Activated gamma-delta T cell (primary cell): ENCODE results near the gene SHC1.

Experiments
- DNase-seq: peaks from one replicate; lab custom pipeline; 2025; lab: John Stamatoyannopoulos, UW

SHC1 gene

GRCh38 chr1:154957091-154957657 lies 13.4 kb downstream of the SHC1 start:
- no peak for DNase-seq

DNA sequence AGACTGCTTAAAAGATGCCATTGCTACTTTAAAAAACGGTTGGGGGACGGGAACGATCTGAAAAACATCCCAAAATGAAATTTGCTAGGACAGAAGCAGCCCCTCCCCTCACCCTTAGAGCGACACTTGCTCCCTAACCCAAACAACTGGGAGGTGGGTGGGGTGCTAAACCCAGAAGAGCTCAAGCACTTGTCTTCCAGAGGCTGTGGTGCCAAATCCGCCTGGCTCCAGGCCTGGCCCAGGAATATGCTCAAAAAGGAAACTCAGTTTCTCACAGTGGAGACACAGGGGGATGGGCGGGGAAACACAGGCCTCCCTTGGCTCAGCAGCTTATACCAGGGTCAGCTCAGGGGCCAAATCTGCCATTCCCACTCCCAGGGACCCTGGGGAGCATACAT lies 14.0 kb downstream of the SHC1 start:
- DNase-seq, result no peak

DNA sequence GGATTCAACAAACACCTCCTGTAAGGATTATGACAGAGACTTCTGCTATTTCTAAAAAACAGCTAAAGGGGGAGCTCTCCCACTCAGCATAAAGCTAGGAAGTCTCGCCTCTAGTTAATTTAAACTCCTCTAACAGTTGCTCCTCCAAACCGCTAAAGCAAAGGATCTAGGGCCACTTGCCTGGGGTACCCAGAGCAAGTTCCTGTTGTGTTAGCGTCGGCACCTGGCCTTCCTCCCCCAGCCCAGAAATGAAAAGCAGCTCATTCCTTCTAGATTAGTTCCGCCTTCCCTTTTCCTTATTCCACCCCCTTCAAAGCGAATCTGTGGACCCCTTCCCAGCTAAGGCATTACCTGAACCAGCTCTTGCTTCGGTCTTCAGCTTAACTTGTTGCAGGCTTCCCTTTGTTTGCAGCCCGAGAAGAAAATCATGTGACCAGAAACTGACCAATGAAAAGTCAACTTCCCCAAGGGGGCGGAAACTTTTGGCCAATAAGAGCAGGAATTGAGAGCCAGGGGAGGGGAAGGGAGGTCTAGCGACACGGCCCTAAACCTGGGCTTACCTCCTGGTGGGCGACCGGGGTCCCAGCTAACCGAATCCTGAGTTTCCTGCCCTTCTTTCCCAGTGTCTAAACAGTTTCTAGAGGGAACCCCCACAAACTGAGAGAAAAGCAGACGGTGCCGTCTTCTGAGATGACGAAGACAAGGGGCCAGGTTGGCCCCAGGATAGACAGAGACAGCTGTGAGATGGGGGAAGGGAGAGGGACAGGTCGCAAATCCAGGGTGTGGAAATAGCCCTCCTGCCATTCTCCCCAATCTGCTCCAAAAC lies 14.6 kb downstream of the SHC1 start, which contains the start of gene PBXIP1:
TSS of gene PBXIP1 (minus strand) at position 382 of the 826 bp plus-strand sequence. CDS start 2,378 bp downstream, outside the sequence.
- DNase-seq, result no peak

GRCh38 chr1:154955039-154955717 lies 15.4 kb downstream of the SHC1 start:
- no peak for DNase-seq

DNA sequence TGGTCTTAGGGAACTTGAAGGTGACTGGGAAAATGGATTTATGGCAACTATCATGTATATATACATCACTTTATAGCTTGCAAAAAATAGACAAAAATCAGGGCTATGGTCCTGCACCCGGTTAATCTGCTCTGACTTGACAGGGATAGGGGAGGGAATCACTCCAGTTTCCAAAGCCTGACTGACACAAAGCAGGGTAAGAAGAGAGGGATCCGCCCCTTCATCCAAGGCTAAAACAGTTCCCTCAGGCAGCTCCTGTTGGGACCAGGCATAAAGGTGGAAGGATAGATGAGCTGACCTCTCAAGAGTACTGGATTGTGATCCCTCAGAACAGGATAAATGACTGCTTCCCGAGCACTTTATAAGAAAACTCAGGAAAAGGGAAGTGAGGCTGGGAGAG lies 16.0 kb downstream of the SHC1 start:
- no peak for DNase-seq

DNA sequence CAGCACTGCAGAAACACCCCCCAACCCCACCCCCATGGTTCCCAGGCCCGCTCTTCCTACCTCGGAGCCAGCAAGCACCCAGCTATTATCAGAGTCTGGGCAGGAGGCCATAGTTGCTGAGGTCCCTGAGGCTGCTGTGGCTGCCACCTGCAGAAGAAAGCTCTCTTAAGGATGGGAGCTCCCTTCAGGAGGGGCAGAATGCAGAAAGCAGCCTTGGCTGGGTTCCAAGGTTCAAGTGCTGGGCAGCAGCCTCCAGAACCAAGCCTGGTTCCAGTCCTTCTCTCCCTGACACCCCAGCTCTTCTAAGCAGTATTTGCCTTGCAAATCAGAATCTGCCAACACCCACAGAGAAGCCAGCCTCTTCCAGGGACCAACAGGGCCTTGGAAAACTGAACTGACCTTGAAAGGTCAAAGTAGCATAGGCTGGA lies 16.9 kb downstream of the SHC1 start:
- DNase-seq, result no peak

GRCh38 chr1:154952664-154953063 lies 17.9 kb downstream of the SHC1 start:
- no peak for DNase-seq

DNA sequence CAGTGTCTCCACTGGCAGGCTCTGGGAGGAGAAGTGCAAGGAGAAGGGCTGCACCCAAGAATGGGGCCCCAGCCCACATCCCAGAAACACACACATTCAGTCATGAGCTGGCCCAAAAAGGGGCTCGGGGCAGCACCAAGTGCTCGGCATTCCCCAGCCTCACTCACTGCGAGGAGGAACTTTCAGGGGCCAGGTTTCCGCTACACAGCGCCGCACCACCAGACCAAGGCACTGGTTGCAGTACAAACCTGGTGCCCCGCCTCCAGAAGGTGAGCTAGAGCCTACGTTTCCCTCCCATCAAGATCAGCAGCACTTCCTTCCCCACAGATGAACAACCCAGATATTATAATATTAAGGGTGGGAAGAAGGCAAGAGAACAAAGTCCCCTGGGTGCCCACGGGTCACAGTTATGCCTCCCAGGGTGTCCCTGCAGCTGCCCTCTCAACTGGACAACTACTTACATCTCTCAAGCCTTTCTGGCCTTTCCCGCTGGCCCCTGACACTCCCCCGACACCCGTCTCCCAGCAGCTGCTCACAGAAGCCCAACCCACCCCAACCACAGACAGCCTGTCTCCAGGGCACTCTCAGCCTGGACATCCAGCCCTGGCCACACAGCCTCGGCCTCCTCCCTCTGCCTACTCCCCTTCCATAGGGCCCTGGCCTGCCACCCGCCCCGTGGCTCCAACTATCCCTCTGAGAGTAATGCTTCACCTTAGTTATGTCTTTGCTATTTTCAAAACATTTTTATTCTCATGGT lies 18.5 kb downstream of the SHC1 start:
- no peak for DNase-seq

DNA sequence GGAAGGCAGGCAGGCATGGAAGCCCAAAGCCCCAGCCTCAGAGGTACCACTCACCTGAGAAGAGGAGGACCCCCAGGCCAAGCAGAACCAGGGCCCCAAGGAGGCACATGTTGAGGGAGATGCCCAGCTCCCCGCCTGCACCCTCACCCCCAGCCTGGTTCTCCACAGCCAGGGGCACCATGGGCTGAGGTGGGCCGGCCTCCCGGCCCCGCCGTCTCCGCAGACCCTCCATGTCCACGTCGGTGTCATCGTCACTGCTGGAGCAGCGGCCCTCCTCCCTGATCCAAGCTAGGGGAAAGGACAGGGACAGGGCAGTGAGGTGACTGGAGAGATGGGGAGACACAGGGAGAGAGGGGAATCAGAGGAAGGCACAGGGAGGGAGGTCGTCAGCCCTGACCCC lies 22.5 kb downstream of the SHC1 start:
- no peak for DNase-seq

- DNase-seq, result no peak
Measured at GRCh38 chr1:154945962-154946850, 24.3 kb downstream of the SHC1 start.

DNA sequence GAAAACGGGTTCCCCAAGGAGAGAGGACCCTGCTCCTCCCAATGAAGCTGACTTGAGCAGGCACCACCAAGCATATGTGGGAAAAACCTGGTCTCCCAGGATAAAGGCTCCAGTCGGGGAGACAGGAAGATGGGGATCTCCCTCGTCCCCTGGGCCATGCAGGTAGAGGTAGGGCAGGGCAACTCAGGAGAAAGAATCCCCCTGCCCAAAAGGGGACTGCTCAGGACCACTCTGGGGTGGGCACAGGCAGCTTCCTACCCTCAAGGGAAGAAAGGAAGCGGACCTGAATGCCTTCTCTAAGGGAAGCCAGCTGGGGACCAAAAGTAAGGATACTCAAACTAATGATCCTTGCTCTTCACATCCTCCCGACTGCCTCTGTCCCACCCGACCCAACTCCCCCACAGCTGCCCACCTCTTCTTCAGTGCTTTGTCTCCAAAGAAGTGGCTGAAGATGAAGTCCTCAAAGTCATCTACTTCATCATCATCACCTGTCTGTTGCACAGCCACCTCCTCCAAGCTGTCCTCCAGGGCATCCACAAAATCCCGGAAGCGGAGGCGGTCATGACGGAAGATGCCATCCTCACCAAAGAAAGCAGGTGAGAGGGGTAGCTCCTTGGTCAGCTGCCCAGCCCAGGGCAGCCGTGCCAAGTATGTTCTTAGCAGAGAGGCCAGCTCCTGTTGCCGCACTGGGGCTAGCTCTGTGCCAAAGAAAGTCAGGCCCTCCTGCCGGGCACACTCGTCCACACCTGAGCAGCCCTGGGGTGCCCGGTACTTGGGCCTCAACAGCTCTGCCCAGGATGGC lies 25.2 kb downstream of the SHC1 start:
- no peak for DNase-seq

GRCh38 chr1:154944401-154945159 lies 26.0 kb downstream of the SHC1 start:
- no peak for DNase-seq

DNA sequence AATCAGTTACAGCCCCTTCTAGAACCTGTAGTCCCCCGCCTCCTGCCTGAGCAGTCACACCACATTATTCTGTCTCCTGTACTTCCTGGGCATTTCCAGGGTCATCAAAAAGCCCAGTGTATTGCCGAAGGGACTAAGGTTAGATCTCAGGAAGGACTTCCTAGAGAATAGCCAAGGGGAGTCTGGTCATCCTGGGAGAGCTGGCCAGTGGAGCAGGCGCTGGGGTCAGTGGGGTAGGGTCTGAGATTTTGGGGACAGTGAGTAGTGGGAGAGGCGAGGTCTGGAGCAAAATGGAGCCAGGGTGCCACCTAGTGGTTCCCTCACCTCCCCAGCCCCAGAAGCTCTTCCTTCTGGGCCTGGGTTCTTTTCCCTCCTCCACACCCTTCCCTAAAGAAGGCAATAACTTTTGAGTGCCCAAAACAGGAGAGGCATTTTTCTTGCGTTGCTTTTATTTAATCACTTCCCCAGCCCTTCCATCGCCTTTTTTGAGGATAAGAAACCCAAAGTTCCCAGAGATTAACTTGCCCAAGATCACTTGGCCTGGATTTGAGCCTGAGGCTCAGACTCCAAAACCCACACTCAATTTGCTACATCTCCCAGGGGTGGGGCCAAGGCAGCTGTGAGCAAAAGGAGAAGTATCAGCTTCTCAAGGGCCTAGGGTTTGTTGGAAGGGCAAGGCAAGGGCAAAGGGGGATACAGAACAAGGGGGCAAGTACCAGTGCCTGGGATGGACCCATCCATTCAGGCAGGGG lies 26.7 kb downstream of the SHC1 start:
- DNase-seq, result no peak

DNA sequence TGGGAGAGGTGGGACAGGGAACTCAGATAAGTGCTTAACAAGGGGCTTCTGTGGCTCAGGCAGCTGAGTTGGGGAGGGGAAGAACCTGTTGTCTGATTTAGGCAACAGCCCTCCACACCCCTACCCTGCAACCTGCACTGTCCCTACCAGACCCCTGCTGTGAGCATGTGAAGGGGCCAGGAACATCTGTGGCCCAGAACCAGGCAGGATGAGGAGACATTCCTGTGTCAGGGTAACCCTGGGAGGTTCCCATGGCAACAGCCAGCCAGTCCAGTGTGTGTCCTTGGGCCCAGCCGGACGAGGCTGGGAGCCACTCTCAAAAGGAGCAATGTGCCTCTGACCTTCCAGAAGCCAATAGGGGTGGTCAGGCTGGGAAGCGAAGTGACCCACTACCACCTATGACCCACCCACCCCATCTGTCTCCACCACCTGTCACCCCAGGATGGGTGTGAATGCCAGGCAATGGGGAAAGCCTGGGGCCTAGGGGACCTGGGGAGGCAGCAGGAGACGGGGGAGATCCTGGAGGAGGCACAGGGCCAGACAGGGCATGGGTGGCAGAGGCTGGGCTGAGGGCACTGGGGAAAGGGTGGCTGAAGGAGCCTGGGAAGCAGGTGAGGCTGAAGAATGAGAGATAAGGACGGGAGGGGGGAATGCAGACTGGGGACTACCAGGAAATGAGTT lies 29.1 kb downstream of the SHC1 start:
- DNase-seq, result no peak

DNA sequence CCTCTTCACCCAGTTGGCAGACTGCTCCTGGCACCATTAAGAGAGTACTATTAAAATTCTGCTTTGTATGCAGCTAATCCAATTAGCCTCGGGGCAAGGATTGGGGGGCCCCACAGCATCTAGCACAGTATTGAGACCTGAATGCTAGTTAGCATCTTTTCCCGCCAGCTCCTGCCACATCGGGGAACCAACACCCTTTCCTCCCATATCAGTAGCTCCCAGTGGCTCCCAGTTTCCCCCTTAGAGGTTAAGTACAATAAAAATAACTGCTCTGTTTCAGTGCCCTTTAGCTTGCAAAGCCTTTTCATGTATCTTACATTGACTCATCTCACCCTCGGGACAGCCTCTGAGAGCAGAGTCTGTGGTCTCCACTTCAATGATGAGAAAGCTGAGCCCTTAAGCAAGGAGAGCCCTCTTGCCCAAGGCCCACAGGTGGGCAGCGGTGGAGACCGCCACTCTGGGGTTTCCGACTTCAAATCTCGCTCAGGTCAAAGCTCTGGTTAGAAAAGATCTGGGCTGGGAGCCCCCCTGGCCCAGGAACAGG lies 29.8 kb downstream of the SHC1 start:
- DNase-seq, result no peak

- no peak for DNase-seq
Measured at GRCh38 chr1:154940213-154940560, 30.4 kb downstream of the SHC1 start.

DNA sequence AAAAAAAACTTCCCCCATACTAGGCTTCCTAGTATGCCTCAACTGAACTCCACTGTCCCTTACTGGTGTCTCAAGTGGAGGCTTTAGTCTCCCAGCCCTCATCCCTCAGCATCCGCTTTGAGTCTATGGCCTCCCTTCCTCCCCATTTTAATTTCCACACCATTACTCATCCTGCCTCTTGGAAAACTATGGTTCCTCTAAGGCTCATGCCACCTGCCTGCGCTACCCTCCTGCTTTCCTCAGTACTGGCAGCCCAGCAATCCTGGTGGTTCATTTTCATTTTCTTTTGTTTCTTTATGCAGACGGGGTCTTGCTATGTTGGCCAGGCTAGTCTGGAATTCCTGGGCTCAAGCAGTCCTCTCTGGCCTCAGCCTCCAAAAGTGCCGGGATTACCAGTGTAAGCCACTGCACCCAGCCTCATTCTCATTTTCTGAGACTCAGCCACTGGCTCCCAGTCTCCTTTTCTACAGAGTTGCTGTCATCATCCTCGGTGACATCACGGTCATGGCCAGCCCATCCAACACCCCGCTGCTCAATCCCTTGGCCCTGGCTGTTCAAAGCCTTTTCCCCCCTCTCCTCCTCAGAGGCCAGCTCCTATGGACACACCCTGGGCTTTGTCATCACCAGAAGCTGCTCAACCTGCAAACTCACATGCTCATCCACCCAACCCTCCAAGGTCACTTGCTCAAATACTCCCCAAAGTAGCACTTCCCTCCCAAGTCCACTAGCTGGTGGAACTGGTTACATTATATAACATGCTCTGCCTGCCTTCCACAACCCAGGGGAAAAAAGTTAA lies 31.7 kb downstream of the SHC1 start:
- no peak for DNase-seq
